GM10248 (cell line): Measurements from ENCODE around the gene HDAC4.

Experiments used
- CTCF ChIA-PET: fragments of 300-600 bp; sonication (Branson Sonifier 250); formaldehyde crosslinking; extraction: SDS; loops from one replicate; lab custom pipeline; 2021; ENCODE audit warnings: antibody characterized with exemption; lab: Yijun Ruan, JAX
- POLR2A ChIA-PET: fragments of 350-650 bp; sonication (Branson Sonifier 250); formaldehyde crosslinking; extraction: SDS; loops from one replicate; lab custom pipeline; 2020; ENCODE audit warnings: antibody characterized with exemption; lab: Yijun Ruan, JAX
- DNase-seq: peaks from one replicate; pipeline ENCODE4 v3.0.0; 2012; ENCODE audit errors: extremely low spot score
- TF ChIP-seq, protein P1 (sequence below): IDR thresholded peaks from 2 replicates; pipeline ENCODE4 v1.5.1; 2012; ENCODE audit warnings: mild to moderate bottlenecking, low read depth; ENCODE audit errors: extremely low read depth, missing control alignments, control extremely low read depth

The HDAC4 gene

GRCh38 chr2:239133945-239134570, 266.8 kb downstream of the HDAC4 start:
- TF ChIP-seq, protein P1, sequence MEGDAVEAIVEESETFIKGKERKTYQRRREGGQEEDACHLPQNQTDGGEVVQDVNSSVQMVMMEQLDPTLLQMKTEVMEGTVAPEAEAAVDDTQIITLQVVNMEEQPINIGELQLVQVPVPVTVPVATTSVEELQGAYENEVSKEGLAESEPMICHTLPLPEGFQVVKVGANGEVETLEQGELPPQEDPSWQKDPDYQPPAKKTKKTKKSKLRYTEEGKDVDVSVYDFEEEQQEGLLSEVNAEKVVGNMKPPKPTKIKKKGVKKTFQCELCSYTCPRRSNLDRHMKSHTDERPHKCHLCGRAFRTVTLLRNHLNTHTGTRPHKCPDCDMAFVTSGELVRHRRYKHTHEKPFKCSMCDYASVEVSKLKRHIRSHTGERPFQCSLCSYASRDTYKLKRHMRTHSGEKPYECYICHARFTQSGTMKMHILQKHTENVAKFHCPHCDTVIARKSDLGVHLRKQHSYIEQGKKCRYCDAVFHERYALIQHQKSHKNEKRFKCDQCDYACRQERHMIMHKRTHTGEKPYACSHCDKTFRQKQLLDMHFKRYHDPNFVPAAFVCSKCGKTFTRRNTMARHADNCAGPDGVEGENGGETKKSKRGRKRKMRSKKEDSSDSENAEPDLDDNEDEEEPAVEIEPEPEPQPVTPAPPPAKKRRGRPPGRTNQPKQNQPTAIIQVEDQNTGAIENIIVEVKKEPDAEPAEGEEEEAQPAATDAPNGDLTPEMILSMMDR = no peak
- DNase-seq = no peak
- ChIA-PET CTCF (no interaction called here), POLR2A (no interaction called here)

- TF ChIP-seq, protein P1 = no peak
Measured at GRCh38 chr2:239132786-239133185, 268.0 kb downstream of the HDAC4 start.

DNA sequence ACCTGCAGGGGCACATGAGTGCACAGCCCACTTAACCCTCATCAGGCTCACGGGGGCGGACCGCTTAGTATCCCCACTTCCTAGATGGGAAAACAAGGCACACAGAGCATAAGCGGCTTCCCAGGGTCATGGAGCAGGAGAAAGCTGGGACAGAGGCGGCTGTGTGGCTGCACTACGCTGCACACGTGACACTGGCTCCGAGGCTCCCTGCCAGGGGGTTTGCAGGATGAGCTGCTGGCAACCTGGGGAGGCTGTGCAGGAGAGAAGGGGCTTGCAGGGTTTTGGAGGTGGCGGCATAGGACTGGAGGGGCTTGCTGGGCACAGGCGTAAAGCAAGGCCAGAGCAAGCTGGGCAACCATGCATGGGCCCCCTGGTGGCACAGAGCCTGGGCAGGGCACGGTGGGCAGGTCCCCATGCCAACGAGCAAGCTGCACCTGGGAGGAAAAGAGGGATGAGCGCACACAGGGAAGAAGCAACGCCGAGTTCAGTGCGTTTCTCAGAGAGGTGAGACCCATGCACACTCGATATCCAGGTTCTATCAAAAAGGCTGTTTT, 268.6 kb downstream of the HDAC4 start:
- ChIA-PET POLR2A (no interaction called here), CTCF (interaction anchor here (1.4 kb wide), 1 partner anchor 8 kb away, joined by 3 read pairs; no protein-coding TSS in a partner anchor)
- DNase-seq = no peak
- TF ChIP-seq, protein P1 = no peak

More at GRCh38 chr2:239132786-239133185, 268.0 kb downstream of the HDAC4 start:
- DNase-seq = no peak
- ChIA-PET POLR2A (no interaction called here), CTCF (interaction anchor here (1.0 to 1.4 kb wide), 2 partner anchors 8 to 12 kb away, joined by 3 read pairs; no protein-coding TSS in a partner anchor)

GRCh38 chr2:239131521-239131920, 269.3 kb downstream of the HDAC4 start:
- no peak for DNase-seq
- TF ChIP-seq, protein P1 = no peak
- ChIA-PET POLR2A (no interaction called here), CTCF (interaction anchor here (1.4 to 1.8 kb wide), 2 partner anchors 9 to 11 kb away, joined by 3 to 7 read pairs; no protein-coding TSS in a partner anchor)

GRCh38 chr2:239130786-239131325, 270.0 kb downstream of the HDAC4 start:
- no peak for DNase-seq
- ChIA-PET POLR2A (no interaction called here), CTCF (interaction anchor here (1.8 kb wide), 1 partner anchor 12 kb away, joined by 7 read pairs; no protein-coding TSS in a partner anchor)
- TF ChIP-seq, protein P1 = no peak

- no peak for DNase-seq
- ChIA-PET POLR2A (no interaction called here), CTCF (interaction anchor here (1.8 kb wide), 1 partner anchor 13 kb away, joined by 7 read pairs; no protein-coding TSS in a partner anchor)
- TF ChIP-seq, protein P1 = no peak
Measured at GRCh38 chr2:239130041-239130440, 270.8 kb downstream of the HDAC4 start.
